EH (cell line): ENCODE measurements around the gene ZDHHC14.
A peak's percentile ranks its signal among the peaks of the same experiment; 100 is the strongest.
"Not testable (repeated sequence)": the region's sequence is repeated elsewhere in the genome, so short reads cannot be mapped to it uniquely, and the experiment has no call there.

Source experiments
- DNase-seq: peaks from one replicate; pipeline ENCODE4 v3.0.0-alpha.2; 2015; ENCODE audit warnings: low read depth

Gene ZDHHC14

DNA sequence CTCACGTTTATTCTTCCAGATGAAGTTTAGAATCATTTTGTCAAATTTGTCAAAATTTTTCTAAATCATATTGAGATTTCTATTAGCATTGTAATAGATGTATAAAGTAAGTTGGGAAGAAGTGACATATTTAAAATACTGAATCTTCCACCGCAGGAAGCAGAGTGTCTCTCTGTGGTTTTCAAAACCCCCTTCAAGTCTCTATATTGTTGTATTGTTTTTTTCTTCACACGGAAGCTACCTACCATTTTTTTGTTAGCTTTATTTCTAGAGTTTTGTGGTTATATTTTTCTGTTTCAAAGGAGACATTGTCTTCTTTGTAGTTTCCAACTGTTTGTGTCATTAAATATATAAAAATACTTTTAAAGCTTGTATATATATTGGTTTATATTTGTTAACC is 188.6 kb downstream of the ZDHHC14 start:
- no peak for DNase-seq

DNA sequence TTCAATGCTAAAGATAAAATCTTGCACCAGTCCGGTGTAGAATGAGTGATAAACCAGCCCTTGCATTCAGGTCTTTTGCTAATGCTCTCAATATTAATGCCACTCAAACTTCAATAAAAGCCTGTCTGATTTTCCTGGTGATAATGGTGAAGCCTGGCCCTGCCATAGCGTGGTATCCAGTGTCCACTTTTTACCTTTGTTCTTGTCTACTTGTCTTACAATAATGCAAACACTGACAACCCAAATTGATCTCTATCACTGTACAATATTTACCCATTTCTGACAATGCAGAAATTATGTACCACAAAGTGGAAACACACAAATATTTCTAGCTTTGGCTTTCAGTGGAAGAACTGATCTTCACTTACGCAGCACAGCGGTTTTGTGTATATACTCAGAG is 189.1 kb downstream of the ZDHHC14 start:
- no peak for DNase-seq

DNA sequence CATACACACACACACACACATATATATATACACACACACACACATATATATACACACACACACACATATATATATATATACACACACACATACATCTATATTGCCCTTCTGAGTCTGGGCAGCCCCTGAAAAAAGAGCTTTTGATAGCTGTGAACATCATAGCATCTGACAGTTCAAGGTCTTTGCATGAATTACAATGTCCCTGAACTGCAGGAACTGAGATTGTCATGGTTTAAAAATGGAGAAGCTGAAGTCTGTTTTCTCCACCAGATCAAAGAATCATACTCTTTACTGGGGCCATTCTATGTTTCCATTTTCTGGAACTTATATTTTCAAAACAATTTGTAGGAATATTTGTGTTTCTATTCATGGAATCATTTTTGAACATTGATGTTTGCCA is 189.8 kb downstream of the ZDHHC14 start:
- DNase-seq, result no peak

DNA sequence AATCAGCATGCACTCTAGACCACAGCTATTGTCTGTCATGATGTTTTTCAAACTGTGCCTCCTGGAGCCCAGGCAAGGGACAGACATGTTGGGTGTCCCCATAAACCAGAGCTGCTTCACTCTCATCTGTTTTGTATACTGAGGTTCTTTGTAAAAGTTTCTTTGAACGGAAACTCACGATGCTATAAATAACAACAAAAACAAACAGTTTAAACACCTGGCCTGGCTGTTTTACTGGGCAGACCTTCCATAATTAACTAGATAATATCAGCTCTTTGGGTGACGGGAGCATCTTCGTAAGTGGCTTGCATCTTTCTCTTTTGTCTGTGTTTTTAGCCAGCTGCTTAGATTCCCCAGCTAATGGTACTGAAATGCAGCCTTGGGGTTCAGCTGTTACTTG is 190.3 kb downstream of the ZDHHC14 start:
- DNase-seq, result no peak

DNA sequence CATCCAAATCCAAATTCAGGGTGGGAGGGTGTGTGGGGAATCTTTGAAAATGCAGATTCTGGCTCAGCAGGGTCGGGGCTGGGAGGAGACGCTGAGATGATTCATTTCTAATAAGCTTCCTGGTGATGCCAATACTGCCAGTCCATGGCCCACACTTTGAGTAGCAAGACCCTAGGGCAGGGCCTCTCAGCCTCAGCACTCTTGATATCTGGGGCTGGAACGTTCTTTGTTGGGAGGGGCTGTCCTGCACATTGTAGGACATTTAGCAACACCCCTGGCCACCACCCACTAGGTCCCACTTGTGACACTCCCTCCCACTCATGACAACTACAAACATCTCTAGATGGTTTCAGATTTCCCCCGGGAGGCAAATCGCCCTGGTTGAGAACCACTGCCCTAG is 191.0 kb downstream of the ZDHHC14 start:
- DNase-seq, result no peak

DNA sequence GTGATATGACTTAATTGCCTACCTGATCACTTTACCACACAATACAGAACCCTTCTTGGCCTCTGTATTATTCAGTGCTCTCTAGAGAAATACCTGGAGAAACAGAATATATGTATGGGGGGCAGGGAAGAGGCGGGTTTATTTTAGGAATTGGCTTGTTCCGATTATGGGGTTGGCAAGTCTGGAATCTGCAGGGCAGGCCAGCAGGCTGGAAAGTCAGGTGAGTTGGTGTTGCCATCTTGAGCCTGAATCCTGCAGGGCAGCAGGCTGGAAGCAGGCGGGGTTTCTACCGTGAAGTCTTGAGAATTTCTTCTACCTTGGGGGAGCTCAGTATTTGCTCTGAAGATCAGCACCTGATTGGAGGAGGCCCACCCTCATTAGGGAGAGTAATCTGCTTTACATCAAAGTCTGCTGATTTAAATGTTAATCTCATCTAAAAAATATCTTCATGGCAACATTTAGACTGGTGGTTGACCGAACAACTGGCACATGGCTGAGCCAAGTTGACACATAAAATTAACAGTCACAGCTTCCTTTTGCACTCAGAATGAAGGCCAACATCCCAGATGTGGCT is 193.9 kb downstream of the ZDHHC14 start:
- no peak for DNase-seq

DNA sequence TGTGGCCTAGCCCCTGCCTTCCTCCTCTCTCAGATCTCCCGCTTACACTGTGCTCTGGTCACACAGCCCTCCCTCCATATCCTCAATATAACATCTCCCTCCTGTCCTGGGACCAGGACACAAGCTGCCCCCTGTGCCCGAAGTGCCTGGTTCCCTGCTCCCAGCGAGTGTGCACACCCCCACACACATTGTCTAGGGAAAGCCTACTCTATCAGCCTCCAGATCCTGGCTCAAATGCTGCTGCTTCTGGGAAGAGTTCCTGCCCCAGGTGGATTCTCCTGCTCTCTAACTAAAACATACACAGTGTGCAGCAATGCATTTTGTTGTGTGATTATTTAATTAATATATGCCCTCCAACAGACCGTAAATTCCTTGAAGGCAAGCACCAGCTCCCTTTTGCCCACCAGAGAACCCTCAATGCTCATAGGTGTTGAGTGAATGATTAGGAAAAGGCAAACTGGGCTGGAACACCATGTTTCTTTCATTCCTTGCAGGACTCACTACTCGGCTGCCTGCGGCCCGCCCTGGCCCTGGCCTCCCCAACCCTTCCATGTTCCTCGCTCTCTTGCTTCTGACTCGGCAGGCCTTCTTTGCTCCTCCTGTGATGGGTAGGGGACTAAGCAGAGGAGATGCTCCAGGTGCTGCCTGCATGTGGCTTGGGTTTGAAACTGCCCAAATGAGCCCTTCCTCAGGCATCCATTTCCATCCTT is 194.6 kb downstream of the ZDHHC14 start:
- no peak for DNase-seq

DNA sequence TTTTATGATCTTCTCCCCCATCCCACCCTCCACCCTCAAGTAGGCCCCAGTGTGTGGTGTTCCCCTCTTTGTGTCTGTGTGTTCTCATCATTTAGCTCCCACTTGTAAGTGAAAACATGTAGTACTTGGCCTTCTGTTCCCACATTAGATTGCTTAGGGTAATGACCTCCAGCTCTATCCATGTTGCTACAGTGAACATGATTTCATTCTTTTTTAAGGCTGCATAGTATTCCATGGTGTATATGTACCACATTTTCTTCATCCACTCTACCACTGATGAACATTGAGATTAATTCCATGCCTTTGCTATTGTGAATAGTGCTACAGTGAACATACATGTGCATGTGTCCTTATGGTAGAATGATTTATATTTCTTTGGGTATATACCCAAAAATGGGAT is 196.0 kb downstream of the ZDHHC14 start:
- DNase-seq, result not testable (repeated sequence)

DNA sequence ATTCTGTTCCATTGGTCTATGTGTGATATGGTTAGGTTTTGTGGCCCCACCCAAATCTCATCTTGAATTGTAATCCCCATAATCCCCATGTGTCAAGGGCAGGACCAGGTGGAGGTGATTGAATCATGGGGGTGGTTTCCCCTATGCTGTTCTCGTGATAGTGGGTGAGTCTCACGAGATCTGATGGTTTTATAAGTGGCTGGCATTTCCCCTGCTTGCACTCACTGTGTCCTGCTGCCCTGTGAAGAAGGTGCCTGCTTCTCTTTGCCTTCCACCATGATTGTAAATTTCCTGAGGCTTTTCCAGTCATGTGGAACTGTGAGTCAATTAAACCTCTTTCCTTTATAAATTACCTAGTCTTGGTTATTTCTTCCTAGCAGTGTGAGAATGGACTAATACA is 197.5 kb downstream of the ZDHHC14 start:
- not testable (repeated sequence) for DNase-seq

DNA sequence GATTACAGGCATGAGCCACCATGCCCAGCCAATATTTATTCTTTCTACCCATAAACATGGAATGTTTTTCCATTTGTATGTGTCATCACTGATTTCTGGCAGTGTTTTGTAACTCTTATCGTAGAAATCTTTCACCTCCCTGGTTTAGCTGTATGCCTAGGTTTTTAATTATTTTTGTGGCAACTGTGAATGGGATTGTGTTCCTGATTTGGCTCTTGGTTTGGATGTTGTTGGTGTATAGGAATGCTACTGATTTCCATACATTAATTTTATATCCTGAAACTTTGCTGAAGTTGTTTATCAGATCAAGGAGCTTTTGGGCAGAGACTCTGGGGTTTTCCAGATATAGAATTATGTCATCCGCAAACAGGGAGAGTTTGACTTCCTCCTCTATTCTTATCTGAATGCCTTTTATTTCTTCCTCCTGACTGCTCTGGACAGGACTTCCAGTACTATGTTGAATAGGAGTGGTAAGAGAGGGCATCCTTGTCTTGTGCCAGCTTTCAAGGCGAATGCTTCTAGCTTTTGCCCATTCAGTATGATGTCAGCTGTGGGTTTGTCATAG is 198.6 kb downstream of the ZDHHC14 start:
- DNase-seq, result peak; percentile 6

DNA sequence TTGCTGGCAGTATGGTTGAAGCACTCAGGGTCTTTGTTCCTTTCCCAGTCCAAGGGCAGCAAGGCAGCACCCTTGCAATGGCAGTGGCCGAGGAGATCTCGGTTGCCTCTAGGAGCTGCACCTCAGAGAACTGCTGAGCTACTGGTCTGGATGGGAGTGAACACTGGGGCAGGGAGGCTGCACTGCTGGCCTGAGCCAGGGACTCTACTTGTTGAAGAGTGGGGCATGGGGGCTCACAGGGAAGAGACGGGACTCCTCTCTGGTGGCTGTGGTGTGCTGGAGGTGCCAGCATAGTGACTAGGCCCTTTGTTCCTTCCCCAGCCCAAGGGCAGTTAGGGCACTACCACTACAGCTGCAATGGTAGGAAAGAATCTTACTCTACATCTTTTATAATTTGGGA is 203.0 kb downstream of the ZDHHC14 start:
- DNase-seq, result no peak

DNA sequence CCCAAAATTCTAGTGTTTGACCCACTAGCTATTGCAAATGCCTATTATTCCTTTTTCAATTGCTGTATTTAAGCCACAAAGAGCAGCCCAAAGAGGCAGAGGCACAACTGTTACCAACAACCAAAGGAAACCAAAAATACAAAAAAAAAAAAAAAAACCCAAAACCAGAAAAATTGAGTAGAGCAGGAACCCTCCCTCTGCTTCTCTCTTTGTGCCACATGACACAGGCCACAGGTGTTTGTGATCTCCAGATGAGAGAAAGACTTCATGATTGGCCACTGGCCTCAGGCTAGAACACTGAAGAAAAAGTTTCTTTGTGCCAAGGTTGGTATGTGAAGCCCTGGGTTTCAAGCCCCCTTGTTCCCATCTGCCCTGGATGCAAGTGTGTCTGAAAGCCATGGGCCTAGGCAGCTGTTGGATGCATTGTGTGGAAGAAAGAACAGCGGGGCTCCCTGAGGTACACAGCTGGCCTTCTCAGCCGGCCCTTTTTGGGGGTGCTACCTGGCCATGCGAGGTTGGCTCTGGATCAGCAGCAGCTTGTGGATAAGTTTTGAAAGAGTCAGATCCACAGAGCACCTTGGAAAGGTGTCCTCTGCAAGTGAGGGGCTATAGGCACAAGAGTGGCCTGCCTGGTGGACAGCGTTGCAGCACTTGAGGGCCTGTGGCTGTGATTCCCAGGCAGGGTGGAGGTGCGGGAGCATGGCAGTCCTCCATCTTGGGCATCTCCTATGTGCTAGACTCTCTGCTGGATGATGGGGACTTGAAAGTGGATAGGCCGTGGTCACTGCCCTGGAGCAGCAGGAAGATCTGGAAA is 204.5 kb downstream of the ZDHHC14 start:
- no peak for DNase-seq

DNA sequence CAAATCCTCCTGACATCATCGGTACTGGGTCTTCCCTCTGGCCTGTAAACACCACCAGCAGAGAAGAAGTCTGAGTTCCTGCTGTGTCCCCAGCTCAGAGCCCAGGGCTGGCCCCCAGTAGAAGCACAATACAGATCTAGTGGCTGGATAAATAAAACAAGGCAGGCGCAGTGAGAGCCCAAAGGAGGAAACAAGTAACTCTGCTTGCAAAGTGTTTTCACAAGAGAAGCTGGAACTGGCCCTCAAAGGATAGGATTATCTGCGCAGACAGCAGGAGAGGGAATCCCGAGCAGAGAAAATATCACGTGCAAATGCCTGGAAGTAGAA is 205.1 kb downstream of the ZDHHC14 start:
- no peak for DNase-seq

DNA sequence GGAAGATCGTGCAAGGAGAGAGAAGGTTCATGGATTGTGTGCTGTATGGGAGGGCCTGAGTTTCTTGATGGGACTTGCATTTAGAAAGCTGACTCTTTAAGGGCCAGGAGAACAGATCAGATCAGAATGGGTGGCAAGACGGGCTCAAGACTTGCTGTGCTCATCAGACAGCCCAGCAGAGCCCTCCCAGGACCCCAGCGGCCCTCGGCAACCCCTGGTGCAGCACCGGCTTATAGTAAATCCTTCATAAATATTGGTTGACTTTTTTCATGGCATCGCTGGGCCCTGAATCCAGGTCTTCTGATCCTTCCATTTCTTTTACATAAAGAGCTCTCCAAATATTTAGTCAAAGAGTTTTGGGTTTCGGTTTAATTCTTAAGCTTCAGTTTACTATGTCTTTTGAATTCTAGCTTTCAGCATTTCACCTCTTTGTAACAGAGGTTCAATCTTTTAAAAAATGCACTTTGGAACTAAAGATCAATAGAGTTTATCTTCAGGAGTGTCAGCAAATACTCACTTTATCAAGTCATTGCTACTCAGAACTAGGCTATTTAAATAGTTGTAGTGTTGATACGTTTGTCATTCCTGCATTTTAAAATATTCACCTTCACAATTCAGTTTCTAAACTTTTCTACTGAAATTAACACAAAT is 205.6 kb downstream of the ZDHHC14 start:
- no peak for DNase-seq

DNA sequence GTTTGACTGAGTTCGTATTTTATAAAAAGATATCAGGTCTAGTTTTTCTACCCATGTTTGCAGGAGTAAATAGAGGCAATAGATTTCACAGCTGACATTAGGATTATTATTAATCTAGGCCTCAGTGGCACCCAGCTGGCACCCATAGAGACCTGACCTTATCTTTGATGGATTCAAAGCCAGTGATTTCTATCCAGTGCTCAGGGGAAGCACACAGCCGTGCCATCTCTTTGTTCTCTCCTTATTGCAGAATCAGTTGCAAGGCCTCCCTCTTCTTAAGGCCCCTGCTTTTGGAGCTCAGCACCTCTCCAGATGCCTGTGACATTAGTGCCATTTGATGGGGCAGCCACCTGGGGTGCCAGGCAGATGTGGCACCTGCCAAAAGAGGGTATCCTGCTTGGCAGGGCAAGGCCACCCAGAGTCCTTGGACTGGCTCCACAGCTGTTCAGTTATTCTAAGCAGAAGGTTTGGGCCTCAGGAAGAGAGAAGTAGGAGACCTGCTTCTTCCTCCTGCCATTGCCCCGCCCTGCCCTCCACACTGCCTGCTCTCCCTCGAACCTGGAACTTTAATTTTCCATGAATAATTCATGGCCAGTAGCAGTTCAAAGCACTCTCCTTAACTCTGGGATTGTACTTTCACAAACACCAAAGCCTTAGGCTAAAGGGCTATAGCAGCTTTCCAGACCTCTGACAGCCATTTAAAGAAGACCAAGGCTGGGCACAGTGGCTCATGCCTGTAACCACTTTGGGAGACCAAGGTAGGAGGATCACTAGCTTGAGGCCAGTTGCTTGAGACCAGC is 206.3 kb downstream of the ZDHHC14 start:
- DNase-seq, result no peak

DNA sequence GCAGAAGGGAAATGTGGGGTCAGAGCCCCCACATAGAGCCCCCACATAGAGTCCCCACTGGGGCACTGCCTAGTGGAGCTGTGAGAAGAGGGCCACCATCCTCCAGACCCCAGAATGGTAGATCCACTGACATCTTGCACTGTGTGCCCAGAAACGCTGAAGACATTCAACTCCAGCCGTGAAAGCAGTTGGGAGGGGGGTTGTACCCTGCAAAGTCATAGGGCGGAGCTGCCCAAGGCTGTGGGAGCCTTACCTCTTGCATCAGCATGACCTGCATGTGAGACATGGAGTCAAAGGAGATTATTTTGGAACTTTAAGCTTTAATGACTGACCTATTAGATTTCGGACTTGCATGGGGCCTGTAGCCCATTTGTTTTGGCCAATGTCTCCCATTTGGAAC is 209.7 kb downstream of the ZDHHC14 start:
- not testable (repeated sequence) for DNase-seq

DNA sequence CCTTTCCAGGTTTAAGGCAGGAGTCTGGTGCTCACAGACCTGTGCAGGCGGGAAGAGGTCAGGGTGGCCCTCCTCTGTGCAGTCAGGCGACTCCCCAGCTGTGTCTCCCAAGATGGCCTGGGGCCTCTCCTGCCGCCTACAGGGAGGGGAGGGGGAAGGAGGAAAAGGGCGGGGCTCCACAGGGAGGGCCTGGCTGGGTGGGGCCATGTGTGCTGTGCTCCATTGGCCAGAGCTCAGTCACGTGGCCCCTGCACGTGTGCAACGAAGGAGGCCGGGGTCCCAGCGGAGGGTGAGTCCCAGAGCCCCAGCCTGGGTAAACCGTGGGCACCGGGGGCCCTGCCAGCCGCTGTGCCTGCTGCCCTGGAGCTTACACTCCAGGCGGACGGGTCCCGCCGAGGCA is 211.6 kb downstream of the ZDHHC14 start:
- DNase-seq, result no peak

DNA sequence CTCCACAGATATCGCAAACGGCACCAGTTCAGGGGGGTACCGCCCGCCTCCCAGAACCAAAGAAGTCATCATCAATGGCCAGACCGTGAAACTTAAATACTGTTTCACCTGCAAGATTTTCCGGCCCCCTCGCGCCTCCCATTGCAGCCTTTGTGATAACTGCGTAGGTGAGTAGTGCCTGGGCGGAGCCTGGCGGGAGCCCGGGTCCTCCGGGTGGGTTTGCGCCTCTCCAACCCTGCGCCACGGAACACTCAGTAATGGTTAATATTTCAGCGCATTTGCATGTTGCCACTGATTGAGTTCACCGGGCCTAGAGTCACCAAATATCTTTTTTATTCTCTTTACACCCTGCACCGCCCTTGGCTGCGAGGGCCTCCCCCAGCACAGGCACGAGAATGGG is 212.0 kb downstream of the ZDHHC14 start:
- no peak for DNase-seq

DNA sequence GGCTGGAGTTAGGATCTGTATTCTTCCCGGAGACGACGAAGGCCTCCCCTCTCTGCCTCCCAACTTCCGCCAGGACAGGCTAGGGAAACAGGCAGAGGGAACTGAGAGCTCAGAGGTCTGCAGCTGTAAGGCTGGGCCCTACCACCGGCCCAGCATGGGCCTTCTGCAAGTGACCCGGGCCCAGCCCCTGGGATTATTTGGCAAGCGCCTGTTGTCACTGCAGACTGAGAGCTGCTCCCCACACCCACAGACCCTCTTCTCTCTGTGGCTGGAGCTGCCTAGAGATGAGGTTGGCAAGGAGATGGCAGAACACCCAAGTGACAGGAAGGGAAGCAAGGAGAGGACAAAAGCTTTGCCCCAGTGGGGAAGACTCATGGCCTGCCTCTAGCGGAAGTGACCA is 212.6 kb downstream of the ZDHHC14 start:
- DNase-seq, result no peak

DNA sequence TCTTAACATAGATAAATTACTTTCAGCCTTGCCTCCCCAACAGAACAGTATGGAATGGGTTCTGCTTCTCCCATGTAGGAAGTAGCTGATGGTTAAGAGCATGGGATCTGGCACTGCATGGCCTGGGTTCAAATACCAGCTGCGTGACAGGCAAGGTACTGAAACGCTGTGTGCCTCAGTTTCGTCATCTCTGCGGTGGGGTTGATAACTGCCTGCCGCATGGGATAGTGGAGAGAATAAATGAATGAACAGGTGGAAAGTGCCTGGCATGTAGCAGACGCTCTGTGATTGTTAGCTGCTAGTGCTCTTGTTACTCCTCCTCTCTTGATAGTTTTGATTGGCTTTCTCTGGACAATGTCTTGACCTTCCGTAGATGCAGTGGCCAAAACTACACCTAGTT is 213.3 kb downstream of the ZDHHC14 start:
- DNase-seq, result no peak

DNA sequence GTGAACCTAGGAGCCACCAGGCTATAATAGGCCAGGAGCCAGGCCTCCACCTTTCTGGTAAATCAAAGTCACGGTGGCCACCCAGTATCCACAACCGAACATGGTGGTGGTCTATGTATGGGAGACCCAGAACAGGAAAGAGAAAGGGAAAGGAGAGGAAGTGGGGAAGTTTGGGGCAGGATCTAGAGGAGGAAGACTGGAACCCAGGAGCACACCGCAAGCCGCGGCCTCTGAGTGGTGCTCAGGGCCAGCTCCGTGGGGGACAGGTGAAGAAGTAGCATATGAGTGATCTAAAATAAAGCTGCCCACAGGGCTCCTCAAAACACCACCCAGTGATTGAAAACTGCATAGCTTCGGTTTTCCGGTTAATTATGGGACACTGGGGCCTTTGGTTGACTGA is 214.8 kb downstream of the ZDHHC14 start:
- DNase-seq, result no peak

DNA sequence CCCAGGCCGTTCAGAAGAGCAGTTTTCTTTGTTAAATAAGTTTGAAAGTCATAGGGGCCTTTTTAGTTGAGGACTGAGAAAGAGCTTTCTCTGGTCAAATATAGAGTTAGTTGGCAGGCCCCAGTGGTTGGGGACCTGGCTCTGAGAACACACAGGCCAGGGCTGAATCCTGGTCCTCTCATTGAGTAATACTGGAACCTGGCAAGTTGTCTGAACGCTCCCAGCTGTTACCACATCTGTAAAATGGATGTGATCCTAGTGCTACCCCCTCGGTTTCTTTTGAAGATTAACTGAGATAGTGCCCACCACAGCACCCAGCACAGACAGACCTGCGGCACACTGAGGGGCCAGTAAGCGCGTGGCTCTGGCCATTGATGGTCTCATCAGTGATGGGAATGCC is 215.5 kb downstream of the ZDHHC14 start:
- no peak for DNase-seq
